ENCODE data around the gene GNE. TPM values are rescaled to one million over a fixed set of nuclear protein-coding genes. Genes with fewer than 3 reads are reported as not detected.

GNE gene
- total RNA-seq, 1 experiment from 2014 or later = 8.4 TPM

- H3K4me2 ChIP-seq (ENCODE audit: low read length) = no peak overlapping the region
- no peaks in the 10 kb centered on the region for H3K9me2 ChIP-seq (ENCODE audit: insufficient read depth)
- ChIA-PET POLR2A (no interaction called here), RAD21 (ENCODE audit: low non-redundant PET in 1 of 2, low total read pairs in 2 of 2, uncharacterized antibody in 2 of 2, unreplicated experiment in 2 of 2) (no interaction called here), CTCF (no interaction called here)
- no TSS peak for BruUV-seq (replicated peaks)
- H3K9me3 ChIP-seq (ENCODE audit: control insufficient read depth in 1 of 2, insufficient read depth in 1 of 2, low read depth in 1 of 2, low read length in 2 of 2) = no peaks in the 10 kb centered on the region
- H3K27ac ChIP-seq (ENCODE audit: low read depth, low read length) = no peak overlapping the region
- no peaks in the 10 kb centered on the region for H3K27me3 ChIP-seq (ENCODE audit: insufficient read depth, low read length)
- intact Hi-C loops (cut with micrococcal nuclease) = no loop called here
- 0 out of 2 replicates have a peak, but pooled peaks cover 3% of the 10 kb centered on the region for H4K20me1 ChIP-seq (ENCODE audit: insufficient read depth)
- DNase-seq (ENCODE audit: low read depth, low spot score) (no peak), ATAC-seq (no peak)
- no peaks in the 10 kb centered on the region for H3K4me1 ChIP-seq (ENCODE audit: control insufficient read depth in 1 of 2, insufficient read depth in 2 of 2, low read length in 2 of 2)
- peaks cover 43 to 44% of the 10 kb centered on the region in 2 experiments for H3K36me3 ChIP-seq (ENCODE audit: control insufficient read depth in 1 of 2, insufficient read depth in 2 of 2, low read length in 2 of 2)
- no peak overlapping the region for H3K9ac ChIP-seq (ENCODE audit: low read length)
- TF ChIP-seq EZH2 (IDR thresholded peaks at IDR 0.05) = no peak
- no peak overlapping the region for H2AFZ ChIP-seq (ENCODE audit: low read depth, low read length, poor library complexity, severe bottlenecking)
- H3K79me2 ChIP-seq (ENCODE audit: insufficient read depth, low read length) = peaks cover 67% of the 10 kb centered on the region
- H3K4me3 ChIP-seq (replicated peaks in 1 of 2; ENCODE audit: low read depth in 1 of 2, low read length in 2 of 2) = no peak overlapping the region
These were observed 46.7 kb downstream of the GNE start for GRCh38 chr9:36211510-36211909.

GRCh38 chr9:36210722-36211121 lies 47.5 kb downstream of the GNE start:
- peaks cover 74% of the 10 kb centered on the region for H3K79me2 ChIP-seq (ENCODE audit: insufficient read depth, low read length)
- no peaks in the 10 kb centered on the region for H3K4me1 ChIP-seq (ENCODE audit: control insufficient read depth in 1 of 2, insufficient read depth in 2 of 2, low read length in 2 of 2)
- CTCF ChIA-PET = no interaction called here
- H3K9ac ChIP-seq (ENCODE audit: low read length) = no peak overlapping the region
- no peaks in the 10 kb centered on the region for H3K27me3 ChIP-seq (ENCODE audit: insufficient read depth, low read length)
- intact Hi-C loops (cut with micrococcal nuclease) = no loop called here
- ATAC-seq (no peak), DNase-seq (ENCODE audit: low read depth, low spot score) (no peak)
- RAD21 ChIA-PET (ENCODE audit: low non-redundant PET in 1 of 2, low total read pairs in 2 of 2, uncharacterized antibody in 2 of 2, unreplicated experiment in 2 of 2) = no interaction called here
- POLR2A ChIA-PET = no interaction called here
- H3K4me2 ChIP-seq (ENCODE audit: low read length) = no peak overlapping the region
- H3K9me3 ChIP-seq (ENCODE audit: control insufficient read depth in 1 of 2, insufficient read depth in 1 of 2, low read depth in 1 of 2, low read length in 2 of 2) = no peaks in the 10 kb centered on the region
- no peak for TF ChIP-seq ZNF274 (IDR thresholded peaks at IDR 0.05; ENCODE audit: low read depth, low read length)
- no peak for TF ChIP-seq CTCF (IDR thresholded peaks at IDR 0.05 in 2 of 3, conservative IDR thresholded peaks at IDR 0.05 in 1 of 3; ENCODE audit: borderline replicate concordance in 1 of 3, insufficient read depth in 1 of 3, low read depth in 2 of 3, low read length in 2 of 3)
- TF ChIP-seq TCF7L2 (IDR thresholded peaks at IDR 0.05; ENCODE audit: borderline replicate concordance, extremely low read depth, insufficient read depth, insufficient read length) = no peak
- no peaks in the 10 kb centered on the region for H3K9me2 ChIP-seq (ENCODE audit: insufficient read depth)
- no peak overlapping the region for H3K27ac ChIP-seq (ENCODE audit: low read depth, low read length)
- H3K4me3 ChIP-seq (replicated peaks in 1 of 2; ENCODE audit: low read depth in 1 of 2, low read length in 2 of 2) = no peak overlapping the region
- H3K36me3 ChIP-seq (ENCODE audit: control insufficient read depth in 1 of 2, insufficient read depth in 2 of 2, low read length in 2 of 2) = peaks cover 51 to 52% of the 10 kb centered on the region in 2 experiments
- no peak overlapping the region for H2AFZ ChIP-seq (ENCODE audit: low read depth, low read length, poor library complexity, severe bottlenecking)
- 0 out of 2 replicates have a peak, but pooled peaks cover 3% of the 10 kb centered on the region for H4K20me1 ChIP-seq (ENCODE audit: insufficient read depth)
- BruUV-seq (replicated peaks) = no TSS peak
